HFF-Myc (cell line): ENCODE measurements around the gene RB1.
"Not testable (repeated sequence)": the region's sequence is repeated elsewhere in the genome, so short reads cannot be mapped to it uniquely, and the experiment has no call there.

Experiments
- DNase-seq: peaks from one replicate; pipeline ENCODE4 v3.0.0-alpha.2; 2011; ENCODE audit warnings: low read depth; ENCODE audit errors: extremely low read depth
- H3K4me3 ChIP-seq: replicated peaks from 2 replicates; pipeline ENCODE4 v1.5.1; 2011; ENCODE audit warnings: low read depth, mild to moderate bottlenecking, control low read depth, low read length
- TF ChIP-seq, protein P1 (sequence below): IDR thresholded peaks from 2 replicates; pipeline ENCODE4 v1.5.1; 2012; ENCODE audit warnings: mild to moderate bottlenecking, low read depth, low read length, control low read depth; ENCODE audit errors: missing control alignments

Gene RB1

DNA sequence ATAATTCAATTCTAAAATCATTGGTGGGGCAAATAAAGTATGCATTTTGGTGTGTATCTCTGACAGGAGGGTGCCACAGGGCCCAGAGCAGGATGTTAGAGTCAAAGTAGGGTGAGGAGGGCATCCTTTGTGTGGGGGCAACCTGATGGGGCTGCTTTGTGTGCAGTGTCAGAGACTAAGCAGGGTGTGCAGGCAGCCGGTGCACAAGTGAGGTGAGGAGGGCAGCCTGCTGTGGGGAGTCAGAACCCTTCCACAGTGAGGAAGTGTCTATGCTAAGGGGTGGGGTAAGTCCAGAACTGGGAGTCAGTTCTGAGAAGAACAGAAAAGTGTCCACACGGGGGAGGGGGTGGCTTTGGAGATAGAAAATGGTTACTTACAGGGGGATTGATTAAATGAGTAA, 40.7 kb downstream of the RB1 start:
- no peak for DNase-seq
- H3K4me3 ChIP-seq, result no peak overlapping the region
- TF ChIP-seq, protein P1, sequence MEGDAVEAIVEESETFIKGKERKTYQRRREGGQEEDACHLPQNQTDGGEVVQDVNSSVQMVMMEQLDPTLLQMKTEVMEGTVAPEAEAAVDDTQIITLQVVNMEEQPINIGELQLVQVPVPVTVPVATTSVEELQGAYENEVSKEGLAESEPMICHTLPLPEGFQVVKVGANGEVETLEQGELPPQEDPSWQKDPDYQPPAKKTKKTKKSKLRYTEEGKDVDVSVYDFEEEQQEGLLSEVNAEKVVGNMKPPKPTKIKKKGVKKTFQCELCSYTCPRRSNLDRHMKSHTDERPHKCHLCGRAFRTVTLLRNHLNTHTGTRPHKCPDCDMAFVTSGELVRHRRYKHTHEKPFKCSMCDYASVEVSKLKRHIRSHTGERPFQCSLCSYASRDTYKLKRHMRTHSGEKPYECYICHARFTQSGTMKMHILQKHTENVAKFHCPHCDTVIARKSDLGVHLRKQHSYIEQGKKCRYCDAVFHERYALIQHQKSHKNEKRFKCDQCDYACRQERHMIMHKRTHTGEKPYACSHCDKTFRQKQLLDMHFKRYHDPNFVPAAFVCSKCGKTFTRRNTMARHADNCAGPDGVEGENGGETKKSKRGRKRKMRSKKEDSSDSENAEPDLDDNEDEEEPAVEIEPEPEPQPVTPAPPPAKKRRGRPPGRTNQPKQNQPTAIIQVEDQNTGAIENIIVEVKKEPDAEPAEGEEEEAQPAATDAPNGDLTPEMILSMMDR, result no peak

DNA sequence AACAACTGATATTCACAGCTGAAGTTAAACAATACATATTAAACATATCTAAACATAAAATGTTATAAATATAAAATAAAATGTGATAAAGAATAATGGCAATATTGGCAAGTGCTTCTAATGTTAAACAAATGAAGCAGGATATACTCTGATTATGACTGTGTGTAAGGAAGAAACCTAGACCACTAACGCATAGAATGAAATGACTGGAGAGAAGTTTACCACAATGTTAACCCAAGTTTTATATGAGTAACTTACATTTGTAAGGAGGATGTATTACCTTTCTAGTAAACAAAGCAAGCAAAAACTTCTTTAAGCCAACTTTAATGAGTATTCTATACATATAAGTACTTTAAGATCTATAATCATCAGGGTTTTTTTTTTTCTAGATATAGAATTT, 43.0 kb downstream of the RB1 start:
- H3K4me3 ChIP-seq, result no peak overlapping the region
- DNase-seq, result no peak
- TF ChIP-seq, protein P1, result no peak

DNA sequence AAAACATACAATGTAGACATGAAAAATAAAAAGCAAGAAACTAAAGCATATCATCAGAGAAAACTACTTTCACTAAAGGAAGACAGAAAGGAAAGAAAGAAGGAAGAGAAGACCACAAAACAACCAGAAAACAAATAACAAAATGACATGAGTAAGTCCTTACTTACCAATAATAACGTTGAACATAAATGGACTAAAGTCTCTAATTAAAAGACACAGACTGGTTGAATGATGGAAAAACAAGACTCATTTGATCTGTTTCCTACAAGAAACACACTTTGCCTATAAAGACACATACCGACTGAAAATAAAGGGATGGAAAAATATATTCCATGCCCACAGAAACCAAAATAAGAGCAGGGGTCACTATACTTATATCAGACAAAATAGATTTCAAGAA, 46.0 kb downstream of the RB1 start:
- no peak overlapping the region for H3K4me3 ChIP-seq
- TF ChIP-seq, protein P1, result no peak
- no peak for DNase-seq

DNA sequence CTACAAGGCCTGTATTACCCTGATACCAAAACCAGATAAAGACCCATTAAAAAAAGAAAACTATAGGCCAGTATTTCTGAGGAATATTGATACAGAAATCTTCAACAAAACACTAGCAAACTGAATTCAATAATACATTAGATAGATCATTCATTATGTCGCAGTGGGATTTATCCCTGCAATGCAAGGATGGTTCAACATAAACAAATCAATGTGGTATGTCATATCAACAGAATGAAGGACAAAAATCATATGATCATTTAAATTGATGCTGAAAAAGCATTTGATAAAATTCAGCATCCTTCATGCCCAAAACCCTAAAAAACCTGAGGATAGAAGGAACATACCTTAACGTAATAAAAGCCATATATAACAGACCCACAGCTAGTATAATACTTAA, 50.0 kb downstream of the RB1 start:
- no peak overlapping the region for H3K4me3 ChIP-seq
- no peak for DNase-seq
- TF ChIP-seq, protein P1, result no peak

DNA sequence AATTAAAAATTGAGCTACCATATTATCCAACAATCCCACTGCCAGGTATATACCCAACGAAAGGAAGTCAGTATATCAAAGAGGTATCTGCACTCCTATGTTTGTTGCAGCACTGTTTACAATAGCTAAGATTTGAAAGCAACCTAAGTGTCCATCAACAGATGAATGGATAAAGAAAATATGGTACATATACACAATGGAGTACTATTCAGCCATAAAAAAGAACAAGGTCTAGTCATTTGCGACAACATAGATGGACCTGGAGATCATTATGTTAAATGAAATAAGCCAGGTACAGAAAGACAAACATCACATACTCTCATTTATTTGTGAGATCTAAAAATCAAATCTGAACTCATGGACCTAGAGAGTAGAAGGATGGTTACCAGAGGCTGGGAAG, 52.0 kb downstream of the RB1 start:
- not testable (repeated sequence) for H3K4me3 ChIP-seq, DNase-seq

DNA sequence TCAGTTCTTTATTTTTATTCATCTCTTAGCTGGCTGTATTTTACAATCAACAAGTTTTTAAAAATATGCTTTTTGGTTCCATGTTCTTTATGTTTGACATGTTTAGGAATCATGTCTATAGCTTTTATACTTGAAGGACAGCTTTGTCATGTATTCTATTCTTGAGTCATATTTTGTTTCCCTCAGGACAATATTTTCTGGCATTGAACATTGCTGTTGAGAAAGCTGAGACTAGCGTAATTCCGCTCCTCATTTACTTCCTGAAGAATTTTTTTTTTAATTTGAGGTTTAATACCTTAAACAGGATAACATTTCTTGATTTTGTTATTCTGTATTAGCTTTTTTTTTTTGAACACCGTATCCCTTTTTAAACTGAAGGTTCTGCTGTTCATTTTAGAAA, 53.2 kb downstream of the RB1 start:
- no peak for DNase-seq
- TF ChIP-seq, protein P1, result no peak
- H3K4me3 ChIP-seq, result no peak overlapping the region

DNA sequence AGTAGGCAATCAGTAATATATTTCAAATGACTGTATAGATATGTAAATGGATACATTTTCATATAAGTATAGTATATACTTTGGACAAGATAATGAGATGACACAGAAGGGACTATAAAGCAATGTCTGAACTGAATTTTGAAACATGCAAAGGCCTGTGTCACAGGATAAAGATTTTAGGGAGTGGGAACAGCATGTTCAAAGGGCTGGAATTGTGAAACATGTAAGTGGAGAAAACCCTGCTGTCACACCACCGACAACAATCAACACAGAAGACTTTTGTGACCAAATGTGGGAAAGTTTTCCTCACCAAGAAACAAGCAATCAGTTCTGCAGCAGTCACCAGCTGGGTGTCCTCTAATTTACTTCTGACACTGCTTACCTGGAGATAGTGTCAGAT, 66.4 kb downstream of the RB1 start:
- DNase-seq, result no peak
- H3K4me3 ChIP-seq, result no peak overlapping the region
- TF ChIP-seq, protein P1, result no peak

DNA sequence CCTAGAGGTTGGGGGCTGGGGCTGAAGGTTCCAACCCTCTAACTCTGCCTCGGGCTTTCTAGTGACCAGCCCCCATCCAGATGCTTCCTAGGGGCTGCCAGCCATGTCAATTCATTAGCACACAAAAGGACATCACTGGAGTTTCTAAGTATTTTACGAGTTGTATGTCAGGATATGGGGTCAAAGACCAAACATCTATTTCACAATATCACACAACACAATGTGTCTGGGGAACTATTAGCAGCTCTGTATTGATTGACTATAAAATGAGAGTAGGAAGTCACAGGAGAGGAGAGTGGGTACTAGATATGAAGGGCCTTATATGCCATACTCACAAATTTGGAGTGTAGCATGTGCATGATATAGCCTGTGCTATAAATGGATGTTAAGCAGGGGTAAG, 67.3 kb downstream of the RB1 start:
- H3K4me3 ChIP-seq, result no peak overlapping the region
- no peak for DNase-seq
- TF ChIP-seq, protein P1, result no peak
